Right lobe of liver (tissue), 6 donors: ENCODE data around the gene ATXN1. TPM values are rescaled to one million over a fixed set of nuclear protein-coding genes. Genes with fewer than 3 reads are reported as not detected.

Experiments used
- ATAC-seq, 4 donors: fragments of 200-7000 bp; cut with Tn5 transposase; one replicate each; pipeline ENCODE4 v1.9.1; 2020; ENCODE audit warnings: mild to moderate bottlenecking in 4 of 4, moderate library complexity in 4 of 4
- DNase-seq, 3 donors: peaks; one replicate each; pipeline ENCODE4 v3.0.0-alpha.2; 2020
- H3K27ac ChIP-seq, 3 donors: fragments of 200-600 bp; one replicate each; pipeline ENCODE4 v1.8.0; 2022
- H3K27me3 ChIP-seq, 2 donors: fragments of 200-600 bp; one replicate each; pipeline ENCODE4 v1.8.0; 2022
- H3K36me3 ChIP-seq, 4 donors: fragments of 200-600 bp; sonication (generic) in 1 of 4; one replicate each; pipeline versions ENCODE4 v1.5.1 to v1.8.0; 2017 to 2022; ENCODE audit warnings: control low read depth in 1 of 4
- H3K4me1 ChIP-seq, 4 donors: fragments of 200-600 bp; sonication (generic) in 1 of 4; one replicate each; pipeline versions ENCODE4 v1.5.1 to v1.8.0; 2017 to 2022; ENCODE audit warnings: control low read depth in 1 of 4
- H3K4me3 ChIP-seq, 3 donors: fragments of 200-600 bp; one replicate each; pipeline ENCODE4 v1.8.0; 2022
- H3K9me3 ChIP-seq, 4 donors: fragments of 200-600 bp; sonication (generic) in 1 of 4; one replicate each; pipeline versions ENCODE4 v1.5.1 to v1.8.0; 2017 to 2022; ENCODE audit warnings: control low read depth in 1 of 4
- CTCF ChIP-seq, 4 donors: fragments of 200-600 bp in 3 of 4; fragments of 450-650 bp in 1 of 4; IDR thresholded peaks; one replicate each; pipeline versions ENCODE4 v1.5.1 to v1.8.0; 2016 to 2022; ENCODE audit warnings: antibody characterized with exemption in 4 of 4, mild to moderate bottlenecking in 2 of 4
- POLR2A ChIP-seq: fragments of 450-650 bp; IDR thresholded peaks from one replicate; pipeline ENCODE4 v1.6.1; 2017; ENCODE audit warnings: antibody characterized with exemption, mild to moderate bottlenecking
- WGBS: methylation state at CpG from one replicate; pipeline ENCODE4 v1.1.6; 2018; ENCODE audit warnings: low coverage, low lambda C conversion rate; ENCODE audit not compliant: insufficient coverage; ENCODE audit errors: missing lambda C conversion rate; 5-methylcytosine and 5-hydroxymethylcytosine counted together
- intact Hi-C, 2 donors: fragments of 100-400 bp; cut with DNase I; formaldehyde crosslinking; loops; one replicate each; pipeline versions ENCODE4 v1.11.2 to v1.14.1; 2022
- total RNA-seq, 6 experiments: library from RNA; depleted of rRNA in 2 of 6; stranded (reverse); fragments of >200 nt in 2 of 6; fragmentation: NEBNext Ultra II Directional in 3 of 6; extraction: Animal tissue kit (Norgen Biotek cat#: 25700) in 3 of 6; gene quantifications; one replicate each; pipeline versions ENCODE4 v1.1.0 to v1.2.4, GENCODE V29; 2016 to 2023
- donor health status: DM: no; HTN: yes; CAD: no.
- donor health status: DM: no; HTN: no; CAD: no.
- donor health status: DM: no; HTN: no; CAD: no.
- donor health status: DM: no; HTN: yes; CAD: no.
- donor health status: DM: no; HTN: yes; CAD: no.

The ATXN1 gene
- total RNA-seq, 6 experiments from 2014 or later: 23.2 to 28.7 (median 25.0) TPM

- Histone ChIP-seq H3K36me3 (no peaks in the 10 kb centered on the region), H3K27ac (no peak overlapping the region), H3K4me1 (no peaks in the 10 kb centered on the region), H3K4me3 (no peak overlapping the region), H3K9me3 (no peaks in the 10 kb centered on the region), H3K27me3 (no peaks in the 10 kb centered on the region)
- DNase-seq (no peak), ATAC-seq (peak in 1 of 4 donors; percentile 77)
- no peak for TF ChIP-seq CTCF (IDR thresholded peaks at IDR 0.05)
- TF ChIP-seq POLR2A: no peak
- 70% methylated on average over 5 of the region's 5 CpGs for WGBS
- intact Hi-C loops: no loop called here
These were observed 347.1 kb downstream of the ATXN1 start for GRCh38 chr6:16414205-16414604.

GRCh38 chr6:16413399-16413798 is 347.9 kb downstream of the ATXN1 start:
- no peak for TF ChIP-seq POLR2A
- no peak for TF ChIP-seq CTCF (IDR thresholded peaks at IDR 0.05)
- no peak overlapping the region for H3K4me3 ChIP-seq
- no peaks in the 10 kb centered on the region for H3K4me1 ChIP-seq
- peak in 1 of 4 donors; percentile 21 for ATAC-seq
- 64% methylated on average over 4 of the region's 4 CpGs for WGBS
- intact Hi-C loops: no loop called here
- H3K36me3 ChIP-seq: peaks cover 0 to 4% (median 0%) of the 10 kb centered on the region in 4 donors
- no peaks in the 10 kb centered on the region for H3K27me3 ChIP-seq
- no peaks in the 10 kb centered on the region for H3K9me3 ChIP-seq
- H3K27ac ChIP-seq: no peak overlapping the region
- no peak for DNase-seq

GRCh38 chr6:16412982-16413381 is 348.3 kb downstream of the ATXN1 start:
- H3K27me3 ChIP-seq: no peaks in the 10 kb centered on the region
- no peaks in the 10 kb centered on the region for H3K9me3 ChIP-seq
- H3K36me3 ChIP-seq: peaks cover 0 to 4% (median 0%) of the 10 kb centered on the region in 4 donors
- intact Hi-C loops: no loop called here
- no peak overlapping the region for H3K4me3 ChIP-seq
- no peak overlapping the region for H3K27ac ChIP-seq
- DNase-seq: no peak
- TF ChIP-seq POLR2A (no peak), CTCF (IDR thresholded peaks at IDR 0.05) (no peak)
- ATAC-seq: no peak
- H3K4me1 ChIP-seq: no peaks in the 10 kb centered on the region
- WGBS: 62% methylated on average over 3 of the region's 3 CpGs

- Histone ChIP-seq H3K27me3 (no peaks in the 10 kb centered on the region), H3K4me3 (no peak overlapping the region), H3K9me3 (no peaks in the 10 kb centered on the region), H3K36me3 (peaks cover 0 to 4% (median under 1%) of the 10 kb centered on the region in 4 donors), H3K4me1 (no peaks in the 10 kb centered on the region), H3K27ac (no peak overlapping the region)
- intact Hi-C loops: no loop called here
- TF ChIP-seq POLR2A (no peak), CTCF (IDR thresholded peaks at IDR 0.05) (no peak)
- 82% methylated on average over 4 of the region's 4 CpGs for WGBS
- DNase-seq: no peak
- ATAC-seq: no peak
These were observed 349.1 kb downstream of the ATXN1 start for GRCh38 chr6:16412171-16412570.
